Measurements from ENCODE around the gene RNF152.

DNA sequence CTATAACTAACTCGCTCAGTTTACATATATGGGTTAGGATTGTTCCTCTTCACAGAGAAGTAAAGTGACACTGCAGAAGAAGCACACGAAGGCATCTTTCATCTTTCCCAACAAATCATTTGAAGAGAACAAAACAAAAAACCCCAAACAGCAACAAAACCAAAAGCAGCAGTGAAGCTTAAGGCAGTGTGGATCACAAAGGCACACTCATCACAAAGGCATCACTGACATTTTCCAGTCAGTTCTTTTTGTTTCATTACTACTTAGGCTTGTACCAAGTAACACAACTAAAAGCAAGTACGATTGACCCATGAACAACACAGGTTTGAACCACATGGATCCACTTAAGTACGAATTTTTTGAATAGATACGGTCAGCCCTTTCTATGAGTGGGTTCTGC lies 75.7 kb downstream of the RNF152 start:
- TF ChIP-seq, protein P1, sequence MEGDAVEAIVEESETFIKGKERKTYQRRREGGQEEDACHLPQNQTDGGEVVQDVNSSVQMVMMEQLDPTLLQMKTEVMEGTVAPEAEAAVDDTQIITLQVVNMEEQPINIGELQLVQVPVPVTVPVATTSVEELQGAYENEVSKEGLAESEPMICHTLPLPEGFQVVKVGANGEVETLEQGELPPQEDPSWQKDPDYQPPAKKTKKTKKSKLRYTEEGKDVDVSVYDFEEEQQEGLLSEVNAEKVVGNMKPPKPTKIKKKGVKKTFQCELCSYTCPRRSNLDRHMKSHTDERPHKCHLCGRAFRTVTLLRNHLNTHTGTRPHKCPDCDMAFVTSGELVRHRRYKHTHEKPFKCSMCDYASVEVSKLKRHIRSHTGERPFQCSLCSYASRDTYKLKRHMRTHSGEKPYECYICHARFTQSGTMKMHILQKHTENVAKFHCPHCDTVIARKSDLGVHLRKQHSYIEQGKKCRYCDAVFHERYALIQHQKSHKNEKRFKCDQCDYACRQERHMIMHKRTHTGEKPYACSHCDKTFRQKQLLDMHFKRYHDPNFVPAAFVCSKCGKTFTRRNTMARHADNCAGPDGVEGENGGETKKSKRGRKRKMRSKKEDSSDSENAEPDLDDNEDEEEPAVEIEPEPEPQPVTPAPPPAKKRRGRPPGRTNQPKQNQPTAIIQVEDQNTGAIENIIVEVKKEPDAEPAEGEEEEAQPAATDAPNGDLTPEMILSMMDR (IDR thresholded peaks at IDR 0.05): no peak
- TF ChIP-seq POLR2AphosphoS5 (IDR thresholded peaks at IDR 0.05): no peak
